ENCODE data around the gene MGAT3.

- TF ChIP-seq CTCF (IDR thresholded peaks at IDR 0.05) (no peak), POLR2A (IDR thresholded peaks at IDR 0.05) (no peak)
Observed at GRCh38 chr22:39427751-39428596, 28.8 kb upstream of the MGAT3 start.

All from thyroid gland (tissue), 4 donors.